GM12878 (cell line): ENCODE results near the gene GAR1. TPM values are rescaled to one million over a fixed set of nuclear protein-coding genes. Genes with fewer than 3 reads are reported as not detected.

ENCODE experiments used
- ATAC-seq: fragments of 200-7000 bp; cut with Tn5 transposase; 3 replicates; pipeline ENCODE4 v1.9.1; 2020; ENCODE audit warnings: mild to moderate bottlenecking, moderate library complexity
- BruUV-seq: library from RNA; stranded (reverse); fragments of 400-500 nt; replicated peaks from 2 replicates; lab custom pipeline; 2021; lab: Mats Ljungman, UMichigan
- CTCF ChIA-PET: fragments of 300-600 bp; sonication (Branson Sonifier 250); formaldehyde crosslinking; extraction: SDS; loops from one replicate; lab custom pipeline; 2021; ENCODE audit warnings: inconsistent platforms; lab: Yijun Ruan, JAX
- POLR2A ChIA-PET: fragments of 350-600 bp; formaldehyde crosslinking; extraction: SDS; loops from one replicate; lab custom pipeline; 2021; ENCODE audit warnings: inconsistent platforms; lab: Charles Lee
- RAD21 ChIA-PET: fragments of 300-600 bp; sonication (Branson Sonifier 250); formaldehyde crosslinking; loops from one replicate; lab custom pipeline; 2023; ENCODE audit warnings: antibody characterized with exemption; ENCODE audit not compliant: unreplicated experiment; lab: Charles Lee
- SMC1A ChIA-PET: fragments of 300-600 bp; sonication (Branson Sonifier 250); formaldehyde crosslinking; loops from one replicate; lab custom pipeline; 2023; ENCODE audit not compliant: unreplicated experiment, uncharacterized antibody; lab: Charles Lee
- DNase-seq: peaks from one replicate; pipeline ENCODE4 v3.0.0-alpha.2; 2011; ENCODE audit warnings: low read depth, low spot score
- FAIRE-seq: peaks from 3 replicates; lab custom pipeline; 2011; peaks lifted over from hg19 to GRCh38; lab: Jason Lieb, UNC
- H2AFZ ChIP-seq: 2 replicates; pipeline ENCODE4 v1.6.0; 2011; ENCODE audit warnings: low read depth, low read length, control low read depth; ENCODE audit not compliant: control insufficient read depth
- H3K27ac ChIP-seq: 2 replicates; pipeline ENCODE4 v1.5.1; 2011; ENCODE audit warnings: control low read depth; ENCODE audit not compliant: control insufficient read depth, insufficient read depth
- H3K27me3 ChIP-seq, 2 experiments: replicated peaks in 1 of 2; 2 replicates each; pipeline versions ENCODE4 v1.6.0 to v1.6.1; 2011; ENCODE audit warnings: low read length in 1 of 2; ENCODE audit not compliant: control insufficient read depth in 2 of 2, insufficient read depth in 2 of 2
- H3K36me3 ChIP-seq, 2 experiments: 2 replicates each; pipeline ENCODE4 v1.5.1; 2011; ENCODE audit warnings: low read length in 1 of 2; ENCODE audit not compliant: control insufficient read depth in 2 of 2, insufficient read depth in 2 of 2
- H3K4me1 ChIP-seq: 2 replicates; pipeline ENCODE4 v1.6.1; 2011; ENCODE audit warnings: mild to moderate bottlenecking, low read length, moderate library complexity, mixed read lengths; ENCODE audit not compliant: control insufficient read depth, insufficient read depth
- H3K4me2 ChIP-seq: 2 replicates; pipeline ENCODE4 v1.6.0; 2011; ENCODE audit warnings: control low read depth; ENCODE audit not compliant: control insufficient read depth, insufficient read depth
- H3K4me3 ChIP-seq: fragments of 200-600 bp; sonication (generic); 2 replicates; pipeline ENCODE4 v1.5.1; 2016
- H3K79me2 ChIP-seq: 2 replicates; pipeline ENCODE4 v1.6.0; 2011; ENCODE audit warnings: low read length; ENCODE audit not compliant: control insufficient read depth, insufficient read depth
- H3K9ac ChIP-seq: 2 replicates; pipeline ENCODE4 v1.8.0; 2011; ENCODE audit warnings: low read length, control low read depth, mixed read lengths; ENCODE audit not compliant: control insufficient read depth, insufficient read depth
- H3K9me3 ChIP-seq: replicated peaks from 3 replicates; pipeline ENCODE4 v1.5.1; 2011; ENCODE audit warnings: mild to moderate bottlenecking, low read length; ENCODE audit not compliant: control insufficient read depth, insufficient read depth
- H4K20me1 ChIP-seq: 2 replicates; pipeline ENCODE4 v1.6.0; 2011; ENCODE audit not compliant: control insufficient read depth, insufficient read depth
- BACH1 ChIP-seq: fragments of 450-650 bp; IDR thresholded peaks from 2 replicates; pipeline ENCODE4 v1.6.1; 2017; ENCODE audit warnings: mild to moderate bottlenecking, borderline replicate concordance
- CBX3 ChIP-seq: fragments of 200-600 bp; sonication (generic); IDR thresholded peaks from 2 replicates; pipeline ENCODE4 v1.6.1; 2016; ENCODE audit warnings: low read depth, borderline replicate concordance
- NRF1 ChIP-seq: conservative IDR thresholded peaks from 2 replicates; pipeline ENCODE4 v1.6.1; 2011; ENCODE audit warnings: mild to moderate bottlenecking, low read depth, low read length, improper control_type of control experiment
- PAX8 ChIP-seq: fragments of 450-650 bp; IDR thresholded peaks from 2 replicates; pipeline ENCODE4 v1.6.1; 2017; ENCODE audit warnings: mild to moderate bottlenecking, moderate library complexity
- SIX5 ChIP-seq: IDR thresholded peaks from 2 replicates; pipeline ENCODE4 v1.6.1; 2011; ENCODE audit warnings: mild to moderate bottlenecking, low read depth, low read length, moderate library complexity; ENCODE audit not compliant: severe bottlenecking
- SMAD1 ChIP-seq: fragments of 450-650 bp; IDR thresholded peaks from 2 replicates; pipeline ENCODE4 v1.6.1; 2018; ENCODE audit warnings: mild to moderate bottlenecking, low read depth; ENCODE audit not compliant: partially characterized antibody
- TAF1 ChIP-seq: IDR thresholded peaks from 2 replicates; pipeline ENCODE4 v1.6.1; 2011; ENCODE audit warnings: mild to moderate bottlenecking, low read depth, low read length, borderline replicate concordance
- TCF3 ChIP-seq: IDR thresholded peaks from 2 replicates; pipeline ENCODE4 v1.6.1; 2012; ENCODE audit warnings: low read depth, mild to moderate bottlenecking, low read length, borderline replicate concordance; ENCODE audit not compliant: insufficient read depth
- ZNF217 ChIP-seq: fragments of 450-650 bp; IDR thresholded peaks from 2 replicates; pipeline ENCODE4 v1.6.1; 2017; ENCODE audit warnings: antibody characterized with exemption, mild to moderate bottlenecking
- WGBS: methylation state at CpG from one replicate; pipeline ENCODE4 v1.1.6; 2016; ENCODE audit warnings: low lambda C conversion rate; ENCODE audit not compliant: insufficient replicate concordance, insufficient coverage; ENCODE audit errors: missing lambda C conversion rate; 5-methylcytosine and 5-hydroxymethylcytosine counted together
- in situ Hi-C: fragments of 300-500 bp; cut with MboI; formaldehyde crosslinking; loops from 9 replicates; pipeline ENCODE4 v1.14.3; 2018; ENCODE audit warnings: mixed read lengths
- intact Hi-C: fragments of 100-400 bp; cut with micrococcal nuclease; formaldehyde crosslinking; loops from one replicate; pipeline ENCODE4 v1.14.2; 2022; ENCODE audit not compliant: unreplicated experiment
- polyA plus RNA-seq, 11 experiments: library from polyadenylated mRNA; depleted of rRNA in 4 of 11; unstranded in 6 of 11; stranded (reverse) in 5 of 11; fragments of >200 nt; fragmentation: Nextera tagmentation in 4 of 11; fragmentation: Illumina TruSeq in 1 of 11; extraction: Ambion mirVana in 4 of 11; extraction: Trizol in 1 of 11; gene quantifications; 1 replicate in 1 of 11; 2 replicates in 10 of 11; pipeline versions ENCODE4 v1.2.1 to v1.2.3, GENCODE V29; 2011 to 2016; ENCODE audit warnings: inconsistent platforms in 2 of 11, missing spikeins in 2 of 11, low read depth in 1 of 11
- total RNA-seq, 4 experiments: library from RNA; depleted of rRNA in 3 of 4; stranded (reverse); fragments of >200 nt in 3 of 4; fragmentation: Illumina TruSeq in 1 of 4; extraction: Trizol in 1 of 4; gene quantifications; 2 replicates each; pipeline versions ENCODE4 v1.2.1 to v1.2.3, GENCODE V29; 2013 to 2021
- TF ChIP-seq, protein P1 (sequence below): fragments of 450-650 bp; IDR thresholded peaks from 2 replicates; pipeline ENCODE4 v1.6.1; 2017; ENCODE audit warnings: antibody characterized with exemption, mild to moderate bottlenecking, moderate library complexity
- TF ChIP-seq, protein P2 (sequence below): fragments of 450-650 bp; IDR thresholded peaks from 2 replicates; pipeline ENCODE4 v1.6.1; 2017; ENCODE audit warnings: mild to moderate bottlenecking, moderate library complexity
- TF ChIP-seq, protein P3 (sequence below): fragments of 450-650 bp; IDR thresholded peaks from 2 replicates; pipeline ENCODE4 v1.6.1; 2017; ENCODE audit warnings: mild to moderate bottlenecking
- TF ChIP-seq, protein P4 (sequence below): IDR thresholded peaks from 2 replicates; pipeline ENCODE4 v1.6.1; 2011; ENCODE audit warnings: borderline replicate concordance, low read depth, mild to moderate bottlenecking, moderate library complexity, mixed read lengths, low read length; ENCODE audit not compliant: insufficient read depth; ENCODE audit errors: extremely low read length

Gene GAR1
- total and polyA plus RNA-seq, 10 of the 15 experiments (the other 5 are each of a cell fraction or from before 2014, with no cell fraction given) = 11.7 to 76.3 (median 29.8) TPM

DNA sequence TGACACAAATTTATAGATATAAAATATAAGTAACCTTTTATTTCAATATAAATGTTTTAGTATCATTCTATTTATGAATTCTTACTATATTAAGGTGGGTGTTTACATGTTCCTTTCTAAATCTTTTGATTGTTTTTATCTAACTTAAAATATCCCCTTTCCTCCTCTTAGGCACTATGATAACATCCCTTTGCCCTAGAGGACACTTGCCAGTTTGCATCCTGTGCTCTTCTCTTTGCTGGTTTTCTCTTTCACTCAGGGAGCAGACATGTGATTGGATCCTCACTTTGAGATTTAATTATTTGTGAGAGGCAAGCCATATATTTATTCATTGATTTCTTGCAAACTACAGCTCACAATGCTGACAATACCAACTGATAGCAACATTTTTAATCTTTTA, 48.6 kb downstream of the GAR1 start (continued):
- TF ChIP-seq, protein P1, sequence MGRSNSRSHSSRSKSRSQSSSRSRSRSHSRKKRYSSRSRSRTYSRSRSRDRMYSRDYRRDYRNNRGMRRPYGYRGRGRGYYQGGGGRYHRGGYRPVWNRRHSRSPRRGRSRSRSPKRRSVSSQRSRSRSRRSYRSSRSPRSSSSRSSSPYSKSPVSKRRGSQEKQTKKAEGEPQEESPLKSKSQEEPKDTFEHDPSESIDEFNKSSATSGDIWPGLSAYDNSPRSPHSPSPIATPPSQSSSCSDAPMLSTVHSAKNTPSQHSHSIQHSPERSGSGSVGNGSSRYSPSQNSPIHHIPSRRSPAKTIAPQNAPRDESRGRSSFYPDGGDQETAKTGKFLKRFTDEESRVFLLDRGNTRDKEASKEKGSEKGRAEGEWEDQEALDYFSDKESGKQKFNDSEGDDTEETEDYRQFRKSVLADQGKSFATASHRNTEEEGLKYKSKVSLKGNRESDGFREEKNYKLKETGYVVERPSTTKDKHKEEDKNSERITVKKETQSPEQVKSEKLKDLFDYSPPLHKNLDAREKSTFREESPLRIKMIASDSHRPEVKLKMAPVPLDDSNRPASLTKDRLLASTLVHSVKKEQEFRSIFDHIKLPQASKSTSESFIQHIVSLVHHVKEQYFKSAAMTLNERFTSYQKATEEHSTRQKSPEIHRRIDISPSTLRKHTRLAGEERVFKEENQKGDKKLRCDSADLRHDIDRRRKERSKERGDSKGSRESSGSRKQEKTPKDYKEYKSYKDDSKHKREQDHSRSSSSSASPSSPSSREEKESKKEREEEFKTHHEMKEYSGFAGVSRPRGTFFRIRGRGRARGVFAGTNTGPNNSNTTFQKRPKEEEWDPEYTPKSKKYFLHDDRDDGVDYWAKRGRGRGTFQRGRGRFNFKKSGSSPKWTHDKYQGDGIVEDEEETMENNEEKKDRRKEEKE = no peak
- TF ChIP-seq BACH1 = no peak

DNA sequence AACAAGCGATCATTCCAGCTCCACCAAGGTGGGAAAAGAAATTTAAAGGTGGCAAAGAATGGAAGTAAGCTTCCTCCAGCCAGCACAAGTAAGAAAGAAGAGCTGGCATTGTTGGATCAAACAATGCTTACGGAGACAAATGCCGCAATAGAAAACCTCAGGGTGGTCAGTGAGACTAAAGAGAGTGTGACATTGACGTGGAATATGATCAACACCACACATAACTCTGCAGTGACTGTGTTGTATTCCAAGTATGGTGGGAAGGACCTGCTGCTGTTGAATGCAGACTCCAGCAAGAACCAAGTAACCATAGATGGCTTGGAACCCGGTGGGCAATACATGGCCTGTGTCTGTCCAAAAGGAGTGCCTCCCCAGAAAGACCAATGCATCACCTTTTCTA, 54.5 kb downstream of the GAR1 start:
- BruUV-seq = no TSS peak
- intact Hi-C loops (no loop called here), in situ Hi-C loops (no loop called here)
- no peaks in the 10 kb centered on the region for H3K36me3 ChIP-seq
- no peak overlapping the region for H3K9ac ChIP-seq
- no peaks in the 10 kb centered on the region for H3K79me2 ChIP-seq
- FAIRE-seq (no peak), DNase-seq (no peak), ATAC-seq (no peak)
- H3K9me3 ChIP-seq = no peaks in the 10 kb centered on the region
- SMC1A ChIA-PET = no interaction called here
- WGBS = 35% methylated on average over 5 of the region's 5 CpGs
- H3K4me2 ChIP-seq = no peak overlapping the region
- POLR2A ChIA-PET = no interaction called here
- no peak overlapping the region for H2AFZ ChIP-seq
- H3K27me3 ChIP-seq = no peaks in the 10 kb centered on the region
- no peaks in the 10 kb centered on the region for H3K4me1 ChIP-seq
- no peaks in the 10 kb centered on the region for H4K20me1 ChIP-seq
- CTCF ChIA-PET = no interaction called here
- RAD21 ChIA-PET = no interaction called here
- no peak overlapping the region for H3K27ac ChIP-seq
- no peak overlapping the region for H3K4me3 ChIP-seq
- TF ChIP-seq CBX3 (no peak), ZNF217 (no peak), SMAD1 (no peak), PAX8 (no peak), NRF1 (no peak), TCF3 (no peak), TAF1 (no peak), SIX5 (no peak)
- TF ChIP-seq, protein P2, sequence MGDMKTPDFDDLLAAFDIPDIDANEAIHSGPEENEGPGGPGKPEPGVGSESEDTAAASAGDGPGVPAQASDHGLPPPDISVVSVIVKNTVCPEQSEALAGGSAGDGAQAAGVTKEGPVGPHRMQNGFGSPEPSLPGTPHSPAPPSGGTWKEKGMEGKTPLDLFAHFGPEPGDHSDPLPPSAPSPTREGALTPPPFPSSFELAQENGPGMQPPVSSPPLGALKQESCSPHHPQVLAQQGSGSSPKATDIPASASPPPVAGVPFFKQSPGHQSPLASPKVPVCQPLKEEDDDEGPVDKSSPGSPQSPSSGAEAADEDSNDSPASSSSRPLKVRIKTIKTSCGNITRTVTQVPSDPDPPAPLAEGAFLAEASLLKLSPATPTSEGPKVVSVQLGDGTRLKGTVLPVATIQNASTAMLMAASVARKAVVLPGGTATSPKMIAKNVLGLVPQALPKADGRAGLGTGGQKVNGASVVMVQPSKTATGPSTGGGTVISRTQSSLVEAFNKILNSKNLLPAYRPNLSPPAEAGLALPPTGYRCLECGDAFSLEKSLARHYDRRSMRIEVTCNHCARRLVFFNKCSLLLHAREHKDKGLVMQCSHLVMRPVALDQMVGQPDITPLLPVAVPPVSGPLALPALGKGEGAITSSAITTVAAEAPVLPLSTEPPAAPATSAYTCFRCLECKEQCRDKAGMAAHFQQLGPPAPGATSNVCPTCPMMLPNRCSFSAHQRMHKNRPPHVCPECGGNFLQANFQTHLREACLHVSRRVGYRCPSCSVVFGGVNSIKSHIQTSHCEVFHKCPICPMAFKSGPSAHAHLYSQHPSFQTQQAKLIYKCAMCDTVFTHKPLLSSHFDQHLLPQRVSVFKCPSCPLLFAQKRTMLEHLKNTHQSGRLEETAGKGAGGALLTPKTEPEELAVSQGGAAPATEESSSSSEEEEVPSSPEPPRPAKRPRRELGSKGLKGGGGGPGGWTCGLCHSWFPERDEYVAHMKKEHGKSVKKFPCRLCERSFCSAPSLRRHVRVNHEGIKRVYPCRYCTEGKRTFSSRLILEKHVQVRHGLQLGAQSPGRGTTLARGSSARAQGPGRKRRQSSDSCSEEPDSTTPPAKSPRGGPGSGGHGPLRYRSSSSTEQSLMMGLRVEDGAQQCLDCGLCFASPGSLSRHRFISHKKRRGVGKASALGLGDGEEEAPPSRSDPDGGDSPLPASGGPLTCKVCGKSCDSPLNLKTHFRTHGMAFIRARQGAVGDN = no peak
- TF ChIP-seq, protein P3, sequence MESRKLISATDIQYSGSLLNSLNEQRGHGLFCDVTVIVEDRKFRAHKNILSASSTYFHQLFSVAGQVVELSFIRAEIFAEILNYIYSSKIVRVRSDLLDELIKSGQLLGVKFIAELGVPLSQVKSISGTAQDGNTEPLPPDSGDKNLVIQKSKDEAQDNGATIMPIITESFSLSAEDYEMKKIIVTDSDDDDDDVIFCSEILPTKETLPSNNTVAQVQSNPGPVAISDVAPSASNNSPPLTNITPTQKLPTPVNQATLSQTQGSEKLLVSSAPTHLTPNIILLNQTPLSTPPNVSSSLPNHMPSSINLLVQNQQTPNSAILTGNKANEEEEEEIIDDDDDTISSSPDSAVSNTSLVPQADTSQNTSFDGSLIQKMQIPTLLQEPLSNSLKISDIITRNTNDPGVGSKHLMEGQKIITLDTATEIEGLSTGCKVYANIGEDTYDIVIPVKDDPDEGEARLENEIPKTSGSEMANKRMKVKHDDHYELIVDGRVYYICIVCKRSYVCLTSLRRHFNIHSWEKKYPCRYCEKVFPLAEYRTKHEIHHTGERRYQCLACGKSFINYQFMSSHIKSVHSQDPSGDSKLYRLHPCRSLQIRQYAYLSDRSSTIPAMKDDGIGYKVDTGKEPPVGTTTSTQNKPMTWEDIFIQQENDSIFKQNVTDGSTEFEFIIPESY = no peak
- TF ChIP-seq, protein P4, sequence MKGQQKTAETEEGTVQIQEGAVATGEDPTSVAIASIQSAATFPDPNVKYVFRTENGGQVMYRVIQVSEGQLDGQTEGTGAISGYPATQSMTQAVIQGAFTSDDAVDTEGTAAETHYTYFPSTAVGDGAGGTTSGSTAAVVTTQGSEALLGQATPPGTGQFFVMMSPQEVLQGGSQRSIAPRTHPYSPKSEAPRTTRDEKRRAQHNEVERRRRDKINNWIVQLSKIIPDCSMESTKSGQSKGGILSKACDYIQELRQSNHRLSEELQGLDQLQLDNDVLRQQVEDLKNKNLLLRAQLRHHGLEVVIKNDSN = no peak
